Suprapubic skin (tissue), 4 donors: ENCODE measurements around the gene RAB27A.

Experiments
- CTCF ChIP-seq, 2 donors: fragments of 200-600 bp in 1 of 2; fragments of 450-650 bp in 1 of 2; sonication (generic) in 1 of 2; IDR thresholded peaks; one replicate each; pipeline ENCODE4 v1.5.1; 2016 to 2019; ENCODE audit warnings: antibody characterized with exemption in 2 of 2, mild to moderate bottlenecking in 1 of 2, moderate library complexity in 1 of 2
- EP300 ChIP-seq: sonication (generic); formaldehyde crosslinking; IDR thresholded peaks from one replicate; pipeline ENCODE4 v1.6.1; 2017; ENCODE audit warnings: antibody characterized with exemption
- POLR2A ChIP-seq, 2 donors: fragments of 450-650 bp; IDR thresholded peaks; one replicate each; pipeline ENCODE4 v1.6.1; 2017; ENCODE audit warnings: antibody characterized with exemption in 2 of 2, mild to moderate bottlenecking in 2 of 2, moderate library complexity in 2 of 2
- POLR2AphosphoS5 ChIP-seq, 3 donors: sonication (generic); formaldehyde crosslinking; IDR thresholded peaks; one replicate each; pipeline ENCODE4 v1.6.1; 2017; ENCODE audit warnings: antibody characterized with exemption in 3 of 3

DNA sequence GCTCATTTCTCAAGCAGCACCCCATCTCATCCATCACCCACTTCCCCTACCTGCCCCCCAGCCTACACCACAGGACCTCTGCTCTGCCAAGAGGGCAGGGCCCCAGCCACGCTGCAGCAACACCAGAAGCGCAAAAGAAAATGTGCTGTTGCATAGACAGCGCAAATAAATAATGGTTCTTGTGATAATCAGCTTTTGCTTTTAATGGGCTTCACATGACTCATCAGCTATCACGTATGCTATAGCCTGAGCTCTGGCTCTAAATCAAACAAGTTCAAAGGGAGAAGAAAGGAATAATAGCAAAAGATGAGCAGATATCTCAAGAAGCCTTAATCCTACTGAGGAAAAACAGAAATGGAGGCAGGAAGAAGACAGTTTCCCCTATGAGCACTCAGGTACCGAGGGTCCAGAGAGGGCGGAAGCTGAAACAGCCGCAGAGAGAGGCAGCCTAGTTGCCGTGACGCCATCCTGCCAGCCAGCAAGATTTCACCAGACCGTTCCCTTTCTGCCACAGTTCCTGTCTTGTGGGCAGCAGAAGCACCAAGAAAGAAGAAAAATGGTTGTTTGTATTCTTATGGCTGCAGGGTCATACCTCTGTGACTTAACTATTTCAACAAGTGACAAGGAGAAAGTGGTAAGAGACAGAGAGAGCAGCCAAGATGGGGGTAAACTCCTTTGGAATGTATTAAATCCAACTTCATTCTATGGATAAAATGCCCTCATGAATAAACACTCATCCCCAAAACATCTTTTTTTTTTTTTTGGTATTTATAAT, 22.0 kb downstream of the RAB27A start:
- TF ChIP-seq POLR2AphosphoS5 (IDR thresholded peaks at IDR 0.05) (no peak), POLR2A (IDR thresholded peaks at IDR 0.05) (no peak), CTCF (IDR thresholded peaks at IDR 0.05) (no peak), EP300 (no peak)
